Measurements from ENCODE around the gene SLC22A8.

The SLC22A8 gene

GRCh38 chr11:62961017-62961570 lies 54.5 kb downstream of the SLC22A8 start:
- in situ Hi-C loops (cut with MboI; ENCODE audit: low sequenced_read_pairs, unreplicated experiment), result no loop called here
- no peak for DNase-seq (ENCODE audit: low spot score)
- no peak for TF ChIP-seq CTCF (IDR thresholded peaks at IDR 0.05; ENCODE audit: borderline replicate concordance, control extremely low read depth, extremely low read depth, insufficient read depth, missing control alignments)

- in situ Hi-C loops (cut with MboI; ENCODE audit: low sequenced_read_pairs, unreplicated experiment), result no loop called here
- TF ChIP-seq CTCF (IDR thresholded peaks at IDR 0.05; ENCODE audit: borderline replicate concordance, control extremely low read depth, extremely low read depth, insufficient read depth, missing control alignments), result no peak
- DNase-seq (ENCODE audit: low spot score), result no peak
Measured at GRCh38 chr11:62959422-62959980, 56.1 kb downstream of the SLC22A8 start.

GRCh38 chr11:62958547-62959421 lies 56.9 kb downstream of the SLC22A8 start:
- no peak for TF ChIP-seq CTCF (IDR thresholded peaks at IDR 0.05; ENCODE audit: borderline replicate concordance, control extremely low read depth, extremely low read depth, insufficient read depth, missing control alignments)
- in situ Hi-C loops (cut with MboI; ENCODE audit: low sequenced_read_pairs, unreplicated experiment), result no loop called here
- no peak for DNase-seq (ENCODE audit: low spot score)

- DNase-seq (ENCODE audit: low spot score), result no peak
- TF ChIP-seq CTCF (IDR thresholded peaks at IDR 0.05; ENCODE audit: borderline replicate concordance, control extremely low read depth, extremely low read depth, insufficient read depth, missing control alignments), result no peak
- in situ Hi-C loops (cut with MboI; ENCODE audit: low sequenced_read_pairs, unreplicated experiment), result no loop called here
Measured at GRCh38 chr11:62957147-62957546, 58.5 kb downstream of the SLC22A8 start.

- DNase-seq (ENCODE audit: low spot score), result no peak
- TF ChIP-seq CTCF (IDR thresholded peaks at IDR 0.05; ENCODE audit: borderline replicate concordance, control extremely low read depth, extremely low read depth, insufficient read depth, missing control alignments), result no peak
- in situ Hi-C loops (cut with MboI; ENCODE audit: low sequenced_read_pairs, unreplicated experiment), result no loop called here
Measured at GRCh38 chr11:62954478-62954877, 61.2 kb downstream of the SLC22A8 start.

GRCh38 chr11:62953811-62954210 lies 61.8 kb downstream of the SLC22A8 start:
- no peak for TF ChIP-seq CTCF (IDR thresholded peaks at IDR 0.05; ENCODE audit: borderline replicate concordance, control extremely low read depth, extremely low read depth, insufficient read depth, missing control alignments)

More at GRCh38 chr11:62953811-62954210, 61.8 kb downstream of the SLC22A8 start:
- in situ Hi-C loops (cut with MboI; ENCODE audit: low sequenced_read_pairs, unreplicated experiment), result no loop called here
- no peak for DNase-seq (ENCODE audit: low spot score)

Data from GM13976 (cell line).